ENCODE measurements around the gene C11orf58. TPM values are rescaled to one million over a fixed set of nuclear protein-coding genes. Genes with fewer than 3 reads are reported as not detected.

The C11orf58 gene
- total and polyA plus RNA-seq, 2 donors from 2014 or later, result 113 to 117 TPM

DNA sequence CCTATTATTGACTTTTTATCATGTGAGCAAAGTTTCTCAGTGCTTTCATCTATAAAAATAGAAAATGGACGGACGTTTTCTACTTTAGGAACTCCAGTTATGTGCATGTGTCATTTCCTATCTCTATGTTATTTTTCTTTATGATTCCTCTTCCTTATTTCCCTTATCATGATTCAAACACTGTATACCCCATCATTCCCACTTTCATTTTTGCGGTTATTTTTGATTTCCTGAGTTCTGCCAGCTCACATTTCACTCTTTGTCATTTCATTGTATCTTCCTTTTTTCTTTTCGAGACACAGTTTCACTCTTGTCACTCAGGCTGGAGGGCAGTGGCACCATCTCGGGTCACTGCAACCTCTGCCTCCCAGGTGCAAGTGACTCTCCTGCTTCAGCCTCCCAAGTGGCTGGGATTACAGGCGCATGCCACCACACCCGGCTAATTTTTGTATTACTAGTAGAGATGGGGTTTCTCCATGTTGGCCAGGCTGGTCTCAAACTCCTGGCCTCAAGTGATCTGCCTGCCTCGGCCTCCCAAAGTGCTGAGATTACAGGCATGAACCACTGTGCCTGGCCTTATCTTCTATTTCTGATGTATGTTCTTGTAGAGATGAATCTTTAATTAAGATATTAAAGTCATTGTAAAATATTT lies 21.5 kb downstream of the C11orf58 start:
- H3K36me3 ChIP-seq (ENCODE audit: control insufficient read depth in 2 of 3, insufficient read depth in 3 of 3, low read length in 3 of 3), result peaks cover 2 to 12% (median 9%) of the 10 kb centered on the region in 3 donors
- H3K4me3 ChIP-seq (ENCODE audit: low read length in 3 of 3), result no peak overlapping the region
- H3K27ac ChIP-seq (ENCODE audit: low read depth in 2 of 2, low read length in 2 of 2), result no peak overlapping the region
- no peak for FAIRE-seq
- H3K9me3 ChIP-seq (ENCODE audit: control insufficient read depth in 2 of 3, insufficient read depth in 1 of 3, low read length in 3 of 3), result no peaks in the 10 kb centered on the region
- intact Hi-C loops (cut with DNase I), result no loop called here
- H3K27me3 ChIP-seq (ENCODE audit: control insufficient read depth, insufficient read depth, low read length), result no peaks in the 10 kb centered on the region
- TF ChIP-seq, protein P1, sequence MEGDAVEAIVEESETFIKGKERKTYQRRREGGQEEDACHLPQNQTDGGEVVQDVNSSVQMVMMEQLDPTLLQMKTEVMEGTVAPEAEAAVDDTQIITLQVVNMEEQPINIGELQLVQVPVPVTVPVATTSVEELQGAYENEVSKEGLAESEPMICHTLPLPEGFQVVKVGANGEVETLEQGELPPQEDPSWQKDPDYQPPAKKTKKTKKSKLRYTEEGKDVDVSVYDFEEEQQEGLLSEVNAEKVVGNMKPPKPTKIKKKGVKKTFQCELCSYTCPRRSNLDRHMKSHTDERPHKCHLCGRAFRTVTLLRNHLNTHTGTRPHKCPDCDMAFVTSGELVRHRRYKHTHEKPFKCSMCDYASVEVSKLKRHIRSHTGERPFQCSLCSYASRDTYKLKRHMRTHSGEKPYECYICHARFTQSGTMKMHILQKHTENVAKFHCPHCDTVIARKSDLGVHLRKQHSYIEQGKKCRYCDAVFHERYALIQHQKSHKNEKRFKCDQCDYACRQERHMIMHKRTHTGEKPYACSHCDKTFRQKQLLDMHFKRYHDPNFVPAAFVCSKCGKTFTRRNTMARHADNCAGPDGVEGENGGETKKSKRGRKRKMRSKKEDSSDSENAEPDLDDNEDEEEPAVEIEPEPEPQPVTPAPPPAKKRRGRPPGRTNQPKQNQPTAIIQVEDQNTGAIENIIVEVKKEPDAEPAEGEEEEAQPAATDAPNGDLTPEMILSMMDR (IDR thresholded peaks at IDR 0.05; ENCODE audit: borderline replicate concordance, extremely low read depth, insufficient read depth), result no peak
- no peak for DNase-seq
- H3K4me1 ChIP-seq (ENCODE audit: control insufficient read depth in 2 of 3, insufficient read depth in 2 of 3, low read depth in 1 of 3, low read length in 3 of 3), result no peaks in the 10 kb centered on the region
- no peak overlapping the region for H3K9ac ChIP-seq (ENCODE audit: low read length in 3 of 3)

DNA sequence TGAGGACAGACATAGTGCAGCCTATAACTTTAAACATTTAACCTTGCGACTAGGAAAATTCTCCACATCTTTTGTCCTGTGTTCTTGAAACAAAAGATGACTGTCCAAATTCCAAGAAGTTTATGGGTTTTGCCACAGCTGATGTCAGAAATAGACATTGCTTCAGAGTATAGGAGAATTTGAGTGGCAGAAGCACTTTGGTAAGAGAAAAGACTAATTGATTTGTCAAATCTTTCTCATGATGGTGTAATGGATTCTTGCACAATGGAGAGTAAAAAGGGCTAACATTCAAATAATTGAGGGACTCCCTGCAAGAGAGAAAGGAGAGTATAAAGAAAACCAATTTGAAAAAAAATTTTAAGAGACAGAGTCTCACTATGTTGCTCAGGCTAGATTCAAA lies 25.3 kb downstream of the C11orf58 start:
- no peaks in the 10 kb centered on the region for H3K4me1 ChIP-seq (ENCODE audit: control insufficient read depth in 2 of 3, insufficient read depth in 2 of 3, low read depth in 1 of 3, low read length in 3 of 3)
- DNase-seq (no peak), FAIRE-seq (no peak)
- TF ChIP-seq, protein P1 (IDR thresholded peaks at IDR 0.05; ENCODE audit: borderline replicate concordance, extremely low read depth, insufficient read depth), result no peak
- H3K9ac ChIP-seq (ENCODE audit: low read length in 3 of 3), result no peak overlapping the region
- intact Hi-C loops (cut with DNase I), result no loop called here
- H3K27ac ChIP-seq (ENCODE audit: low read depth in 2 of 2, low read length in 2 of 2), result no peak overlapping the region
- no peaks in the 10 kb centered on the region for H3K27me3 ChIP-seq (ENCODE audit: control insufficient read depth, insufficient read depth, low read length)
- no peak overlapping the region for H3K4me3 ChIP-seq (ENCODE audit: low read length in 3 of 3)
- H3K36me3 ChIP-seq (ENCODE audit: control insufficient read depth in 2 of 3, insufficient read depth in 3 of 3, low read length in 3 of 3), result peaks cover 0 to 2% (median 0%) of the 10 kb centered on the region in 3 donors
- H3K9me3 ChIP-seq (ENCODE audit: control insufficient read depth in 2 of 3, insufficient read depth in 1 of 3, low read length in 3 of 3), result no peaks in the 10 kb centered on the region

DNA sequence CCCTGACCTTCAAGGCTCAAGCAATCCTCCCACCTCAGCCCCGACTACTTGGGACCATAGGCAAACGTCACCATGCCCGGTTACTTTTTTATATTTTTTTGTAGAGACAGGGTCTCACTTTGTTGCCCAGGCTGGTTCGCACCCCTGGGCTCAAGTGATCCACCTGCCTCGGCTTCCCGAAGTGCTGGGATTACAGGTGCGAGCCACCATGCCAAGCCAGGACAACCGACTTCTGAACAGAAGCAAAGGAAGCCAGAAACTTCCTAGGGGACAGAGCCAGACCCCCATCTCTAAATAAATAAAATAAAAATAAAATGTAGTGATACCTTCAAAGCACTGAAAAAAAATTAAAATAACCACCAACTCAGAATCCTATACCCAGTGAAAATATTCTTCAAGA lies 26.4 kb downstream of the C11orf58 start:
- TF ChIP-seq, protein P1 (IDR thresholded peaks at IDR 0.05; ENCODE audit: borderline replicate concordance, extremely low read depth, insufficient read depth), result no peak
- Histone ChIP-seq H3K27ac (ENCODE audit: low read depth in 2 of 2, low read length in 2 of 2) (no peak overlapping the region), H3K36me3 (ENCODE audit: control insufficient read depth in 2 of 3, insufficient read depth in 3 of 3, low read length in 3 of 3) (peaks cover 0 to 2% (median 0%) of the 10 kb centered on the region in 3 donors), H3K4me1 (ENCODE audit: control insufficient read depth in 2 of 3, insufficient read depth in 2 of 3, low read depth in 1 of 3, low read length in 3 of 3) (no peaks in the 10 kb centered on the region), H3K9me3 (ENCODE audit: control insufficient read depth in 2 of 3, insufficient read depth in 1 of 3, low read length in 3 of 3) (no peaks in the 10 kb centered on the region), H3K4me3 (ENCODE audit: low read length in 3 of 3) (no peak overlapping the region), H3K9ac (ENCODE audit: low read length in 3 of 3) (no peak overlapping the region), H3K27me3 (ENCODE audit: control insufficient read depth, insufficient read depth, low read length) (no peaks in the 10 kb centered on the region)
- intact Hi-C loops (cut with DNase I), result no loop called here
- DNase-seq (no peak), FAIRE-seq (no peak)

DNA sequence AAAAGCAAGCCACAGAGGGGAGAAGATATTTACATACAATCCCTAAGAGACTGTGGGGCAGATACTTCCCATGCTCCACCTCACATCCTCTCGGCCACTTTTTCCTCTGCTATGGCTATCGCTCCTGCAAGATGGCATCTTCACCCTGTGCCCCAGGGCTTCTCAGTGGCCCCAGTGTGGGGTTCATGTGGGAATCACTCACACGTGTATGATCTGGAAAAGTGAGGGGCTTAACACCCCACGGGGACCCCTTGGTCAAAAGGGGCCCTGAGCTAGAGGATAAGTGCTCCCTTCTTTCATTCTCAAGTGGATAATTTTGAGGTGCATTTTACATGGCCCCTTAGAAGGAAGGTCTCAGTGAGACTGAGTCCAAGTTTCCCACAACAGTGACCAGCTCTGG lies 28.7 kb downstream of the C11orf58 start:
- intact Hi-C loops (cut with DNase I), result no loop called here
- TF ChIP-seq, protein P1 (IDR thresholded peaks at IDR 0.05; ENCODE audit: borderline replicate concordance, extremely low read depth, insufficient read depth), result no peak
- H3K27me3 ChIP-seq (ENCODE audit: control insufficient read depth, insufficient read depth, low read length), result no peaks in the 10 kb centered on the region
- H3K4me1 ChIP-seq (ENCODE audit: control insufficient read depth in 2 of 3, insufficient read depth in 2 of 3, low read depth in 1 of 3, low read length in 3 of 3), result no peaks in the 10 kb centered on the region
- FAIRE-seq (no peak), DNase-seq (no peak)
- H3K9ac ChIP-seq (ENCODE audit: low read length in 3 of 3), result no peak overlapping the region
- peaks cover 0 to 3% (median 2%) of the 10 kb centered on the region in 3 donors for H3K36me3 ChIP-seq (ENCODE audit: control insufficient read depth in 2 of 3, insufficient read depth in 3 of 3, low read length in 3 of 3)
- H3K4me3 ChIP-seq (ENCODE audit: low read length in 3 of 3), result no peak overlapping the region
- no peak overlapping the region for H3K27ac ChIP-seq (ENCODE audit: low read depth in 2 of 2, low read length in 2 of 2)
- no peaks in the 10 kb centered on the region for H3K9me3 ChIP-seq (ENCODE audit: control insufficient read depth in 2 of 3, insufficient read depth in 1 of 3, low read length in 3 of 3)
